SK-N-MC (cell line): ENCODE data around the gene GPAT3.
"Not testable (repeated sequence)": the region's sequence is repeated elsewhere in the genome, so short reads cannot be mapped to it uniquely, and the experiment has no call there.

Experiments
- DNase-seq: peaks from one replicate; pipeline ENCODE4 v3.0.0-alpha.2; 2011; ENCODE audit warnings: low read depth, low spot score
- H3K27ac ChIP-seq: fragments of 200-600 bp; sonication (generic); 2 replicates; pipeline ENCODE4 v1.5.1; 2016; ENCODE audit warnings: mixed run types
- H3K36me3 ChIP-seq: fragments of 200-600 bp; sonication (generic); 2 replicates; pipeline ENCODE4 v1.6.1; 2017; ENCODE audit warnings: antibody characterized with exemption, low read length, mixed read lengths; ENCODE audit not compliant: insufficient read depth
- H3K4me3 ChIP-seq: fragments of 200-600 bp; sonication (generic); 2 replicates; pipeline ENCODE4 v1.5.1; 2016
- H3K9ac ChIP-seq: fragments of 200-600 bp; sonication (generic); 2 replicates; pipeline ENCODE4 v1.8.0; 2017; ENCODE audit warnings: mixed run types, mixed read lengths; ENCODE audit not compliant: insufficient read length
- H3K9me3 ChIP-seq: fragments of 200-600 bp; sonication (generic); 2 replicates; pipeline ENCODE4 v1.6.1; 2017; ENCODE audit warnings: low read depth, mild to moderate bottlenecking, antibody characterized with exemption, low read length, moderate library complexity, mixed read lengths
- EZH2 ChIP-seq: fragments of 200-600 bp; sonication (generic); IDR thresholded peaks from one replicate; pipeline ENCODE4 v1.6.1; 2017; ENCODE audit warnings: antibody characterized with exemption
- FOXP2 ChIP-seq: optimal IDR thresholded peaks from 2 replicates; pipeline ENCODE3; 2011; ENCODE audit warnings: mild to moderate bottlenecking, moderate library complexity; ENCODE audit not compliant: insufficient read depth; ENCODE audit errors: extremely low read length, control extremely low read depth
- POLR2AphosphoS5 ChIP-seq: IDR thresholded peaks from 2 replicates; pipeline ENCODE4 v1.6.1; 2012; ENCODE audit warnings: mild to moderate bottlenecking, low read depth, low read length, borderline replicate concordance

GPAT3 gene

GRCh38 chr4:83535520-83536361 is at the start of gene GPAT3:
Gene GPAT3, plus strand, starts transcription at chr4:83536108. Its CDS starts 515 bp downstream, at chr4:83536623.
- H3K4me3 ChIP-seq = peak within 1 kb of the TSS; percentile 85
- TF ChIP-seq FOXP2 = no peak
- peak; percentile 30; the same call in 1 of the 2 replicates for TF ChIP-seq POLR2AphosphoS5
- no peaks in the 10 kb centered on the region for H3K9me3 ChIP-seq
- no peaks in the 10 kb centered on the region for H3K36me3 ChIP-seq
- H3K27ac ChIP-seq = no peak within 1 kb of the TSS
- H3K9ac ChIP-seq = peak within 1 kb of the TSS; percentile 69
- no peak for DNase-seq

DNA sequence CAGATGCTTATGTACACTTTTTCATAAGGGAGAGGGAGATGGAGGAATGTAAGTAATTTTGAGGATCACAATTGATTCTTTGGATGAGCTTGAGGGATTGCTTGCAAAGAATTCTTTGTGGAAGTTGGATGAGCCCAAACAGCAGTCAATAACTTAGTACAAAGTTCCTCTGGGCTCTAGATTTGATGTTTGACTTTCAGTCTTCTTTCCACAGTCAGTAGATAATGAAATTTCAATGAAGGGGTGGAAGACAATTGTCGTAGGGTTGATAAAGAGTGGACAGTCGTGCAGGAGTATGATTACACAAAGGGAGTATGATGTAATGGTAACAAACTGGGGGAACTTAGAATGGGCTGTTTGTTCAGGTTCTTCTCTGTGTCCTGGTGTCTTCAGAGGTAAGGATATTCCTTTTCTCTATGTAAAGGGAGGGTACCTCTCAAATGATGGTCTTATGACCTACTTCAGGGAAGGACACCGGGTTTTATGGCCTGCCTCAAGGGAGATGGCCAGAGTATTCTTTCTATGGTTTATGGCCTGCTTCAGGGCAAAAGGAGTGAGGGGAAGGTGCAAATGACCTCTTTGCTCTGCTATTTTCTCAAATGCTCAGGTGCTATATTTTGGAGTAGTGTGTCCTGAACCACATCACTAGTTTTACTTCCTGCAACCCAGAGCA is 49.3 kb upstream of the GPAT3 start:
- Histone ChIP-seq H3K9me3 (no peaks in the 10 kb centered on the region), H3K36me3 (peaks cover 6% of the 10 kb centered on the region; the same call in 1 of the 2 replicates), H3K9ac (no peak overlapping the region), H3K4me3 (no peak overlapping the region), H3K27ac (no peak overlapping the region)
- TF ChIP-seq EZH2 (no peak), POLR2AphosphoS5 (no peak), FOXP2 (no peak)
- DNase-seq = no peak

DNA sequence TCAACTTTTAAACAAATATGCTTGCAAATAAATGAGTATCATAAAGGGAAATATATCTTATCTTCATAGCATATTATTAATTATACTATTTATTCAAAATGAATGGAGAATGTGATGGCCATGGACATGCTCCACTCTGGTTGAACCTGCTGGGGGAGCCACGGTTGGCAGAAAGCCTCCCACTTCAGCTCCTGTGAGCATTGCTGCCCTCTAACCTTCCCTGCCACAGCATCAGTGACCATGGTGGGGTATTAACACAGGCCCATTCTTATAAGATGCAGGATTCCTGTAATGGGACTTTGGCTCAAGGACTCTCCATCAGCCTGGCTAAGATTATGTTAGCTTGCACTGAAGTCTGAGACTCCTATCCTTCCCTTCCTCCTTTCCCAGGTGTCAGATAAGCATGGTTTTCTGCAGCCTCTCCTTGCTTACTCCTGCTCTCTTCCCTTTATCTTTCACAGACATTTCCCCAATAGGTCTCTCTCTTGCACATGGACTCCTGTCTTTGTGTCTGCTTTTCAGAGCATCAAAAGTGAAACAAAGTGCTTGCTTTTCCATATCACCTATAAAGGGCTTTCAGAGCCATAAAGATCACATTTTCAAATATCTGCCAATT is 46.1 kb upstream of the GPAT3 start:
- H3K9me3 ChIP-seq = no peaks in the 10 kb centered on the region
- no peak overlapping the region for H3K9ac ChIP-seq
- H3K27ac ChIP-seq = no peak overlapping the region
- TF ChIP-seq EZH2 (no peak), FOXP2 (no peak), POLR2AphosphoS5 (no peak)
- no peaks in the 10 kb centered on the region for H3K36me3 ChIP-seq
- DNase-seq = no peak
- no peak overlapping the region for H3K4me3 ChIP-seq

DNA sequence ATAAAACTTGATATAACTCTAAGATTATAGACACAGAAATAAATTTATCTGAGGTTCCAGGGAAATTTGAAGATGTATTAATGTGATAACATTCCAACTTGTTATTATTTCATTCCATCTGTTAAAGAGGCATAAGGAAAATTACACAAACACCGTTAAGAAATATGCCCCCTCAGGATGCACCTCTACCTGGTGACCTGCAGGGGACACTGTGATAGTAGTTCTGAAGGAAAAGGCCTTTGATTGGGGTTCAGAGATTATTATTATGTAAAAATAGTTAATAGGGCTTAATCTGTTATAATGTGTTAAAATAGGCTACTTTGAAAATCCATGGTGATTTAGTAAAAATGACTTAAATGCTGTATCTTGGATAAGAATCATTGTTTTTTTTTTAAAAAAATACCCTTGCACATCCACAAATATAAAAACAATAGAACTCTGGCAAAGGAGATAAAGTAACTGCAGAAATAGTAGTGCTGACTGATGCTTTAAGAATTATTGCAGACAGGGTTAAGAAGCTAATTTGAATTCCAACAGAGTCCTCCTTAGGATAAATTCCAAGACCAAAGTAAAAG is 44.9 kb upstream of the GPAT3 start:
- Histone ChIP-seq H3K4me3 (no peak overlapping the region), H3K36me3 (no peaks in the 10 kb centered on the region), H3K9me3 (no peaks in the 10 kb centered on the region), H3K9ac (peak overlapping the region; percentile 26), H3K27ac (peak overlapping the region; percentile 40; the same call in 1 of the 2 replicates)
- DNase-seq = no peak
- no peak for TF ChIP-seq FOXP2
- TF ChIP-seq EZH2 = no peak
- TF ChIP-seq POLR2AphosphoS5 = no peak

DNA sequence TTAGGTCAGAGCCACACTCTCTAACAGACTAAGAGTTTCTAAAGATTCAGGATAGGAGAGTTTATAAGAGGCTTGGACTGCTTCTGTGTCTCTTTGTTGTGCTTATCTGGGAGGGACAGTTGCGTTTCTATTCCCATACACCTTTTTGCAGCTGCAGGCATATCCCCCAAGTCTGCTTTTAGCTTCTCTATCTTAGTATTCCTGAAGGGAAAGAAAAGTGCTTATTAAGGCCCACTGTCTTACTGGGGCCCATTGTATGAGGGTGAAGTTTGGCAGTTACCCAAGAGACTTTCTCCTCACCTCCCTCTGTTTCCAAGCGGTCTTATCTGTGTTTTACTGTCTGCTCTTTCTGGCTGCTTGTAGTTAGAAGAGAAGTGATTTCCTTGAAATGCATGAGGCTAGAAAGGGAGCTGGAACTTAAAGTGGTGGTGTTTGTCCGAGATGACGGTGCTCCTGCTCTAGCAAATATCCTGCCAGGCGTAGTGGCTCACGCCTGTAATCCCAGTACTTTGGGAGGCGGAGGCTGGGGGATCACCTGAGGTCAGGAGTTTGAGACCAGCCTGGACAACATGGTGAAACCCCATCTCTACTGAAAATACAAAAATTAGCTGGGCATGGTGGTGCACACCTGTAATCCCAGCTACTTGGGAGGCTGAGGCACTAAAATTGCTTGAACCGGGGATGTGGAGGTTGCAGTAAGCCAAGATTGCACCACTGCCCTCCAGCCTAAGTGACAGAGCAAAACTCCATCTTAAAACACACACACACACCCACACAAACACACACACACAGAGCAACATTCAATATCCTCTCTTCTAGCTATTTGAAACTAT is 39.6 kb upstream of the GPAT3 start:
- H3K27ac ChIP-seq = peak overlapping the region; percentile 63; the same call in 1 of the 2 replicates
- H3K36me3 ChIP-seq, H3K9me3 ChIP-seq, DNase-seq, H3K4me3 ChIP-seq, H3K9ac ChIP-seq: not testable (repeated sequence)

DNA sequence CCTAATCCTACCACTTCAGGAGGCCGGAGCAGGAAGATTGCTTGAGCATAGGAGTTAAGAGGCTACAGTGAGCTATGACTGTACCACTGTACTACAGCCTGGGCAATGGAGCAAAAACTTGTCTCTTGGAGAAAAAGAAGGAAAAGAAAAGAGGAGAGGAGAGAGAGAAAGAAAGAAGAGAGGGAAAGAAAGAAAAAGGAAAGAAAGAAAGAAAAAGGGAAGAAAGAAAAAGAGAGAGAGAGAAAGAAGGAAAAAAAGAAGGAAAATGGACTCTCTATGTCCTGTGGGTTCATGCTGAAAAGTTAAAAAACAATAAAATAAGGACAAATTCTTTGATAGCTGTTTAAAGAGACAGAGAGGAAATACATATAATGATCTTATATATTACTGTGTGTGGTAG is 37.7 kb upstream of the GPAT3 start:
- no peak for DNase-seq

GRCh38 chr4:83501671-83502070 is 34.2 kb upstream of the GPAT3 start:
- H3K36me3 ChIP-seq, H3K9me3 ChIP-seq, H3K27ac ChIP-seq, DNase-seq, H3K4me3 ChIP-seq, H3K9ac ChIP-seq: not testable (repeated sequence)

More for the DNA sequence above, 37.7 kb upstream of the GPAT3 start:
- H3K36me3 ChIP-seq = no peaks in the 10 kb centered on the region
- H3K4me3 ChIP-seq = no peak overlapping the region
- no peak overlapping the region for H3K9ac ChIP-seq
- H3K9me3 ChIP-seq = no peaks in the 10 kb centered on the region
- no peak overlapping the region for H3K27ac ChIP-seq
- TF ChIP-seq FOXP2 = no peak

DNA sequence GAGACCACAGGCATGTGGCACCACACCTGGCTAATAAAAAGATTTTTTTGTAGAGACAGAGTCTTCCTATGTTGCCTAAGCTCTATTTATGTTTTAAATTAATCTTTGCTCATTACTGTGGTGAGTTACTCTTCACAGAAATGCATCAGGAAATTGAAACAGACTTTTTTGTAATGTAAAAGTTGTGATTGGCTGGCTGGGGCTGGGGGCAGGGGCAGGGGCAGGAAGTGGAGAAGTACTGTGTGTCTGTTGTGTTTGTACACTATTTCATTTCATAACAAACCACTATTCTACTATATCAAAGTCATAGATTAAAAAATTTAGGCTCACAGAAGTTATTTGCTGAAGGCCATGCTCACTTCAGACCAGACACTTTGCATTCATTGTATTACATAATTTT is 31.9 kb upstream of the GPAT3 start:
- DNase-seq = no peak
- Histone ChIP-seq H3K4me3 (no peak overlapping the region), H3K9me3 (no peaks in the 10 kb centered on the region), H3K36me3 (no peaks in the 10 kb centered on the region), H3K9ac (no peak overlapping the region), H3K27ac (no peak overlapping the region)
- TF ChIP-seq FOXP2 (no peak), EZH2 (no peak), POLR2AphosphoS5 (no peak)
